ENCODE data around the gene KCTD13. TPM values are rescaled to one million over a fixed set of nuclear protein-coding genes. Genes with fewer than 3 reads are reported as not detected.

Gene KCTD13
- polyA plus RNA-seq, 1 of the 3 experiments (the other 2 are of a cell fraction) = 31.0 TPM

- ChIA-PET POLR2A (no interaction called here), CTCF (interaction anchor here (1.4 kb wide), 1 partner anchor 47 kb away, joined by 5 read pairs; no protein-coding TSS in a partner anchor)
- Histone ChIP-seq H3K79me2 (ENCODE audit: insufficient read depth) (no peaks in the 10 kb centered on the region; the same call in 1 of the 2 replicates), H3K36me3 (replicated peaks in 1 of 2; ENCODE audit: control insufficient read depth in 1 of 2, insufficient read depth in 2 of 2, low read length in 1 of 2) (peaks cover 0 to 5% of the 10 kb centered on the region in 2 experiments), H3K9me3 (no peaks in the 10 kb centered on the region), H3K27me3 (ENCODE audit: insufficient read depth) (no peaks in the 10 kb centered on the region), H3K4me1 (ENCODE audit: control insufficient read depth in 1 of 2, insufficient read depth in 2 of 2, low read depth in 1 of 2, low read length in 1 of 2) (peaks cover 0 to 15% of the 10 kb centered on the region in 2 experiments; a peak in 1 of 4 replicates), H3K27ac (ENCODE audit: low read depth in 2 of 2, low read length in 1 of 2) (no peak overlapping the region), H3K4me2 (no peak overlapping the region), H4K20me1 (ENCODE audit: insufficient read depth) (no peaks in the 10 kb centered on the region), H3K9ac (no peak overlapping the region), H3F3A (replicated peaks; ENCODE audit: insufficient read depth) (peaks cover under 1% of the 10 kb centered on the region), H2AFZ (ENCODE audit: low read depth) (no peak overlapping the region), H3K9me2 (no peaks in the 10 kb centered on the region), H3K4me3 (ENCODE audit: low read depth in 2 of 2, low read length in 1 of 2) (no peak overlapping the region)
- TF ChIP-seq GATA2 (CRISPR knock-in tag; IDR thresholded peaks at IDR 0.05) (no peak), NRF1 (IDR thresholded peaks at IDR 0.05; ENCODE audit: low read depth, low read length) (no peak), SIN3A (IDR thresholded peaks at IDR 0.05; ENCODE audit: borderline replicate concordance, low read depth, low read length) (no peak)
- DNase-seq = no peak
- over 99% methylated on average over 5 of the region's 5 CpGs for WGBS (ENCODE audit: low lambda C conversion rate)
Measured at GRCh38 chr16:29958756-29959155, 32.7 kb upstream of the KCTD13 start.

GRCh38 chr16:29951625-29952365 lies 25.8 kb upstream of the KCTD13 start:
- H3K4me1 ChIP-seq (ENCODE audit: control insufficient read depth in 1 of 2, insufficient read depth in 2 of 2, low read depth in 1 of 2, low read length in 1 of 2) = no peaks in the 10 kb centered on the region
- H3K27ac ChIP-seq (ENCODE audit: low read depth in 2 of 2, low read length in 1 of 2) = no peak overlapping the region
- no peaks in the 10 kb centered on the region for H3K36me3 ChIP-seq (replicated peaks in 1 of 2; ENCODE audit: control insufficient read depth in 1 of 2, insufficient read depth in 2 of 2, low read length in 1 of 2)
- H4K20me1 ChIP-seq (ENCODE audit: insufficient read depth) = no peaks in the 10 kb centered on the region
- no peaks in the 10 kb centered on the region for H3K9me3 ChIP-seq
- no peak for TF ChIP-seq ZBTB33 (IDR thresholded peaks at IDR 0.05; ENCODE audit: borderline replicate concordance, low read depth)
- no peak for TF ChIP-seq TCF12 (IDR thresholded peaks at IDR 0.05)
- TF ChIP-seq YY1 (IDR thresholded peaks at IDR 0.05; ENCODE audit: low read depth) = no peak
- TF ChIP-seq MEF2A (IDR thresholded peaks at IDR 0.05; ENCODE audit: borderline replicate concordance, low read depth) = no peak
- TF ChIP-seq FOXJ3 (CRISPR knock-in tag; IDR thresholded peaks at IDR 0.05) = no peak
- TF ChIP-seq RAD21 (IDR thresholded peaks at IDR 0.05; ENCODE audit: low read length) = no peak
- no peak for TF ChIP-seq CTCF (IDR thresholded peaks at IDR 0.05)
- no peak for TF ChIP-seq TAF1 (IDR thresholded peaks at IDR 0.05; ENCODE audit: borderline replicate concordance, low read depth, low read length)
- TF ChIP-seq FOSL2 (IDR thresholded peaks at IDR 0.05; ENCODE audit: borderline replicate concordance, low read depth) = no peak
- TF ChIP-seq EP300 (IDR thresholded peaks at IDR 0.05; ENCODE audit: borderline replicate concordance in 1 of 2, low read depth in 1 of 2, low read length in 1 of 2) = no peak
- no peak for TF ChIP-seq USF1 (IDR thresholded peaks at IDR 0.05; ENCODE audit: borderline replicate concordance, low read depth)
- TF ChIP-seq REST (IDR thresholded peaks at IDR 0.05; ENCODE audit: low read depth, low read length) = no peak
- ChIA-PET CTCF (interaction anchor here (0.9 to 1.9 kb wide), 3 partner anchors 11 to 103 kb away, joined by 3 to 5 read pairs (median 3); partner anchors contain the start of gene KCTD13), POLR2A (no interaction called here)
- H3K27me3 ChIP-seq (ENCODE audit: insufficient read depth) = no peaks in the 10 kb centered on the region
- no peak overlapping the region for H2AFZ ChIP-seq (ENCODE audit: low read depth)
- H3F3A ChIP-seq (replicated peaks; ENCODE audit: insufficient read depth) = peaks cover 4% of the 10 kb centered on the region
- H3K4me3 ChIP-seq (ENCODE audit: low read depth in 2 of 2, low read length in 1 of 2) = no peak overlapping the region
- H3K9me2 ChIP-seq = no peaks in the 10 kb centered on the region
- no peak for DNase-seq
- H3K79me2 ChIP-seq (ENCODE audit: insufficient read depth) = no peaks in the 10 kb centered on the region
- WGBS (ENCODE audit: low lambda C conversion rate) = 90% methylated on average over 8 of the region's 8 CpGs
- no peak overlapping the region for H3K9ac ChIP-seq
- H3K4me2 ChIP-seq = no peak overlapping the region

Measured in SK-N-SH (cell line).